Large intestine (tissue), 3 donors: ENCODE measurements around the gene ZSCAN18. TPM values are rescaled to one million over a fixed set of nuclear protein-coding genes. Genes with fewer than 3 reads are reported as not detected.
A peak's percentile ranks its signal among the peaks of the same experiment; 100 is the strongest.

Experiments used
- DNase-seq, 2 donors: peaks; one replicate each; pipeline versions ENCODE4 v3.0.0 to v3.0.0-alpha.2; 2013
- H3K27ac ChIP-seq: one replicate; pipeline ENCODE4 v1.5.1; 2013; ENCODE audit warnings: low read length
- H3K27me3 ChIP-seq: 2 replicates; pipeline ENCODE4 v1.6.1; 2013; ENCODE audit warnings: low read length; ENCODE audit not compliant: control insufficient read depth, insufficient read depth
- H3K36me3 ChIP-seq: 2 replicates; pipeline ENCODE4 v1.6.1; 2013; ENCODE audit warnings: low read length; ENCODE audit not compliant: control insufficient read depth, insufficient read depth
- H3K4me1 ChIP-seq: one replicate; pipeline ENCODE4 v1.6.1; 2013; ENCODE audit warnings: low read length; ENCODE audit not compliant: control insufficient read depth, insufficient read depth
- H3K4me3 ChIP-seq: one replicate; pipeline ENCODE4 v1.5.1; 2013; ENCODE audit warnings: low read length
- H3K9me3 ChIP-seq: one replicate; pipeline ENCODE4 v1.6.1; 2013; ENCODE audit warnings: mild to moderate bottlenecking, low read depth, low read length, moderate library complexity; ENCODE audit not compliant: control insufficient read depth
- WGBS: methylation state at CpG from one replicate; pipeline ENCODE4 v1.1.5; 2013; ENCODE audit warnings: low lambda C conversion rate; ENCODE audit not compliant: insufficient coverage; 5-methylcytosine and 5-hydroxymethylcytosine counted together
- polyA plus RNA-seq: library from polyadenylated mRNA; unstranded; fragments of 120-200 nt; gene quantifications from one replicate; pipeline ENCODE4 v1.2.1, GENCODE V29; 2013

ZSCAN18 gene
- polyA plus RNA-seq, 1 donor: 67.9 TPM

GRCh38 chr19:58059003-58059670 lies 38.9 kb downstream of the ZSCAN18 start, which contains the start of gene ZNF135:
Gene ZNF135 (plus strand): TSS chr19:58059282. CDS start chr19:58060003, 721 bp downstream.
- no peaks in the 10 kb centered on the region for H3K27me3 ChIP-seq
- peaks cover 7% of the 10 kb centered on the region for H3K4me1 ChIP-seq
- peak within 1 kb of the TSS; percentile 71 for H3K4me3 ChIP-seq
- H3K27ac ChIP-seq: peak within 1 kb of the TSS; percentile 79
- peaks cover 11% of the 10 kb centered on the region for H3K36me3 ChIP-seq
- peaks cover 35% of the 10 kb centered on the region for H3K9me3 ChIP-seq
- peak; percentile 91 to 96 for DNase-seq
- WGBS: no CpG with 5 or more reads among the region's 62 CpGs

DNA sequence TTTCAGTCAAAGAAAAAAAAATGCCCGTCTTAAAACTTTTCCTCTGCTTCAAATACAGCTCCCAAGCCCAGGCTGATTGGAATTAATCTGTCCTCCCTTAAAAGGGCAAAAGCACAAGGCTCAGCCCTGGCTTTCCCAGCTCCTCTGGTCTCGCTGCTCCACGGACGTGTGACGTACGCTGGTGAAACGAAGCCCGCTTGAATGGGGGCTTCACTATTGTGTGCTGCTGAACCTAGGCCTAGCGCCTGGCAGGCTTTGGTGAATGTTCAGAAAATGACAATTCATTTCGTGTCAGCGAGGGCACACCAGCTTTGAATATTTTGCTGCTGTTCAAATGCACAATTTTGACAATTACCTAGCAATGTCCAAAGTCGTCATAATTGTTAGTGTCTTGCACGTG lies 39.6 kb downstream of the ZSCAN18 start:
- WGBS: no CpG with 5 or more reads among the region's 13 CpGs
- Histone ChIP-seq H3K4me3 (peak overlapping the region; percentile 71), H3K27me3 (no peaks in the 10 kb centered on the region), H3K27ac (peak overlapping the region; percentile 79), H3K9me3 (peaks cover 38% of the 10 kb centered on the region), H3K4me1 (peaks cover 7% of the 10 kb centered on the region), H3K36me3 (peaks cover 5% of the 10 kb centered on the region)
- no peak for DNase-seq

DNA sequence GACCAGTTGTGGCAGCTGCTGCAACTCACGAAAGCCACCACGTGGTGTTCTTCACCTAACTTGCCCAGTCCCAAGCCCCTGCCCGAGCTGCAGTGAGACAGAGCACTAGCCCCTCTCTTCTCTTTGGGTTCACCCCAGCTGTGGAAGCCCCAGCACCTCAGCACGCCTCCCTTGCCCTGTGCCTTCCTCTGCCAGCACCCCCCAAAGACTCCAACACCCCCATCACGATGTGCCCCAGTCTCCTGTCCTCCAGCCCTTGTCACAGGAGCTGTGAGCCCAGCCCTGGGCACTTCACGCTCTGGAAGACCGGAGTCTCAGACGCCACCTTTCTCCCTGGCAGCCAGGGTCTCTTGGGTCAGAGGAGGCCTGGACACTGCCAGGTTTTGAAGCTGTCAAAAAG lies 41.2 kb downstream of the ZSCAN18 start:
- peaks cover 7% of the 10 kb centered on the region for H3K4me1 ChIP-seq
- no CpG with 5 or more reads among the region's 8 CpGs for WGBS
- H3K9me3 ChIP-seq: peaks cover 43% of the 10 kb centered on the region
- H3K27me3 ChIP-seq: no peaks in the 10 kb centered on the region
- DNase-seq: no peak
- no peak overlapping the region for H3K27ac ChIP-seq
- no peaks in the 10 kb centered on the region for H3K36me3 ChIP-seq
- H3K4me3 ChIP-seq: no peak overlapping the region

DNA sequence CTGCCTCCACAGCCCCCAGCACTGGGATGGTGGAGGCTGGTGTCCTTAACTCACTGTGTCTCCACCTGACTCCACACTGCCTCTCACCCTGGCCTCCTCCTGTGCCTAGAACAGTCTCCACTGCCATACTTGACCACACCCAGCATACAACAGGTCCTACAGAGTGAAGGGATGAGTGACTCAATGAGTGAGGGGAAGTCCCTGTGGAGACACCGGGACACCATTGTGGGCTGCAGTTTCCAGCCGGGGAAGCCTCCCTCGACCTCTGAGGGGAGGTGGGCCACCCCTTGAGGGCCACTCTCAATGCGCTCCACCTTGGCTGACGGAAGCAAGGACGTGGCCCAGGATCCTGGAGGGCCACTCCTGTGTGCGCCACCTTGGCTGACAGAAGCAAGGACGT lies 41.8 kb downstream of the ZSCAN18 start:
- H3K27me3 ChIP-seq: no peaks in the 10 kb centered on the region
- DNase-seq: no peak
- H3K4me1 ChIP-seq: peaks cover 7% of the 10 kb centered on the region
- H3K27ac ChIP-seq: no peak overlapping the region
- H3K9me3 ChIP-seq: peaks cover 44% of the 10 kb centered on the region
- no peaks in the 10 kb centered on the region for H3K36me3 ChIP-seq
- WGBS: no CpG with 5 or more reads among the region's 8 CpGs
- no peak overlapping the region for H3K4me3 ChIP-seq

GRCh38 chr19:58054901-58055874 lies 42.8 kb downstream of the ZSCAN18 start:
- Histone ChIP-seq H3K9me3 (peaks cover 45% of the 10 kb centered on the region), H3K36me3 (no peaks in the 10 kb centered on the region), H3K4me3 (peak overlapping the region; percentile 35), H3K4me1 (peaks cover 6% of the 10 kb centered on the region), H3K27me3 (no peaks in the 10 kb centered on the region), H3K27ac (peak overlapping the region; percentile 24)
- peak; percentile 48 to 63 for DNase-seq
- WGBS: 19% methylated on average over 3 of the region's 37 CpGs

DNA sequence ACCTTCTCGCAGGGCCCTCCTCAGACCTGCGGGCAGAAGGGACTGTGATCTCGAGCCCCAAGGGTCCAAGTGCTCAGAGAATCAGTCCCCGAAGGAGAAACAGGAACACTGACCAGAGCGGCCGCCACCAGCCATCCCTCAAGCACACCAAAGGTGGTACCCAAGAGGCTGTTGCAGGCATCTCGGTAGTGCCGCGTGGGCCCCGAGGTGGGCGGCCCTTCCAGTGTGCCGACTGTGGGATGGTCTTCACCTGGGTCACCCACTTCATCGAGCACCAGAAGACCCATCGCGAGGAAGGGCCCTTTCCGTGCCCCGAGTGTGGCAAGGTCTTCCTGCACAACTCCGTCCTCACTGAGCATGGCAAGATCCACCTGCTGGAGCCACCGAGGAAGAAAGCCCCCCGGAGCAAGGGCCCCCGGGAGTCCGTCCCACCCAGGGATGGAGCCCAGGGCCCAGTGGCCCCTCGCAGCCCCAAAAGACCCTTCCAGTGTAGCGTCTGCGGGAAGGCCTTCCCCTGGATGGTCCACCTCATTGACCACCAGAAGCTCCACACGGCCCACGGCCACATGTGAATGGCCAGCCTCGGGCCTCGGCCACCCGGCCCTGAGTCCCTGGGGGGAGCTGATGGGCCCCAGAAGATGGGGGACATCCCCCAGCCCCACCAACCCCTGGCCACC lies 44.4 kb downstream of the ZSCAN18 start:
- Histone ChIP-seq H3K9me3 (peaks cover 46% of the 10 kb centered on the region), H3K4me1 (no peaks in the 10 kb centered on the region)

DNA sequence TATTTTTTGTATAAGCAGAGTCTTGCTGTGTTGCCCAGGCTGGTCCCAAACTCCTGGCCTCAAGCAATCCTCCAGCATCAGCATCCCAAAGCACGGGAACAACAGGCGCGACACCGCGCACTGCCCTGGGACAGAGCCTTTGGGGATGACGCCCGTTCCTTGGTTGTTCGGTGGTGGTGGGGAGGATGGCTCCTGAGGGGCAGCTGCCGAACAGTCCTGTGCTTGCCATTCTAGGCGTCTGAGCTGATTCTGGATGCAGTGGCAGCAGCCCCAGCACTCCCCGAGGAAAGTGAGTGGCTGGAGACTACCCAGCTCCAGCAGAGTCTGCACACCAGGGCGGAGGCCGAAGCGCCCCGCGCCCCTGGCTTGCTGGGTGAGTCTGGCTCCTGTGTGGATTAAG lies 45.8 kb downstream of the ZSCAN18 start:
- DNase-seq: no peak
- Histone ChIP-seq H3K27ac (no peak overlapping the region), H3K9me3 (peaks cover 50% of the 10 kb centered on the region), H3K27me3 (no peaks in the 10 kb centered on the region), H3K36me3 (no peaks in the 10 kb centered on the region), H3K4me3 (no peak overlapping the region), H3K4me1 (no peaks in the 10 kb centered on the region)
- no CpG with 5 or more reads among the region's 16 CpGs for WGBS

More for the DNA sequence above, 44.4 kb downstream of the ZSCAN18 start:
- Histone ChIP-seq H3K4me3 (no peak overlapping the region), H3K27ac (no peak overlapping the region), H3K27me3 (no peaks in the 10 kb centered on the region), H3K36me3 (no peaks in the 10 kb centered on the region)
- no CpG with 5 or more reads among the region's 30 CpGs for WGBS
- no peak for DNase-seq

- Histone ChIP-seq H3K4me3 (no peak overlapping the region), H3K9me3 (peaks cover 76% of the 10 kb centered on the region), H3K27me3 (no peaks in the 10 kb centered on the region), H3K4me1 (no peaks in the 10 kb centered on the region), H3K36me3 (no peaks in the 10 kb centered on the region), H3K27ac (no peak overlapping the region)
- 100% methylated on average over 2 of the region's 12 CpGs for WGBS
- no peak for DNase-seq
Observed at GRCh38 chr19:58047672-58048071, 50.4 kb downstream of the ZSCAN18 start.

- no peaks in the 10 kb centered on the region for H3K36me3 ChIP-seq
- no peak overlapping the region for H3K4me3 ChIP-seq
- no peaks in the 10 kb centered on the region for H3K4me1 ChIP-seq
- WGBS: no CpG with 5 or more reads among the region's 7 CpGs
- no peak for DNase-seq
- H3K9me3 ChIP-seq: peaks cover 73% of the 10 kb centered on the region
- H3K27ac ChIP-seq: no peak overlapping the region
- H3K27me3 ChIP-seq: no peaks in the 10 kb centered on the region
Observed at GRCh38 chr19:58046856-58047255, 51.2 kb downstream of the ZSCAN18 start.

DNA sequence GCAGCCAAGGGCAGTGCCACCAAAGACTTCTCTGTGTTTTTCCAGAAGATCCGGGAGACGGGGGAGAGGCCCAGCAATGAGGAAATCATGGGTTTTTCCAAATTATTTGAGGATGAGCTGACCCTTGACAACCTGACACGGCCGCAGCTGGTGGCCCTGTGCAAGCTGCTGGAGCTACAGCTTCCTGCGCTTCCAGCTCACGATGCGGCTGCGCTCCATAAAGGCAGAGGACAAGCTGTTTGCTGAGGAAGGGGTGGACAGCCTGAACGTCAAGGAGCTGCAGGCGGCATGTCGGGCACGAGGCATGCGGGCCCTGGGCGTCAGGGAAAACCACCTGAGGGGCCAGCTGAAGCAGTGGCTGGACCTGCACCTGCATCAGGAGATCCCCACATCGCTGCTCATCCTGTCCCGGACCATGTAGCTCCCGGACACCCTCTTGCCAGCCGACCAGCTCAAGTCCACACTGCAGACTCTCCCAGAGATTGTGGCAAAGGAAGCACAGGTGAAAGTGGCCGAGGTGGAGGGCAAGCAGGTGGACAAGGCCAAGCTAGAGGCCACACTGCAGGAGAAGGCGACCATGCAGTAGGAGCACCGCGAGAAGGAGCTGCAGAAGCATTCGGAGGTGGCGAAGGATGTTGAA lies 52.5 kb downstream of the ZSCAN18 start:
- Histone ChIP-seq H3K4me3 (no peak overlapping the region), H3K27ac (no peak overlapping the region), H3K36me3 (no peaks in the 10 kb centered on the region), H3K9me3 (peaks cover 79% of the 10 kb centered on the region), H3K4me1 (no peaks in the 10 kb centered on the region), H3K27me3 (no peaks in the 10 kb centered on the region)
- 80% methylated on average over 1 of the region's 24 CpGs for WGBS
- DNase-seq: no peak
